Activated T-cell treated with anti-CD3 and anti-CD28 coated beads, Interleukin-2, amount 50 U/mL, for 24 hours (primary cell): ENCODE data around the gene PPP2R2C.

Experiments
- DNase-seq: peaks from one replicate; pipeline ENCODE4 v3.0.0-alpha.2; 2020
- H3K27ac Mint-ChIP-seq: 2 replicates; pipeline ENCODE4 v1.8.0; 2020; ENCODE audit warnings: mild to moderate bottlenecking, mixed read lengths
- H3K27me3 Mint-ChIP-seq: 2 replicates; pipeline ENCODE4 v1.8.0; 2020; ENCODE audit warnings: mixed read lengths
- H3K36me3 Mint-ChIP-seq: 2 replicates; pipeline ENCODE4 v1.8.0; 2020; ENCODE audit warnings: low read depth, mixed read lengths
- H3K4me1 Mint-ChIP-seq: 2 replicates; pipeline ENCODE4 v1.8.0; 2020; ENCODE audit warnings: low read depth, mixed read lengths
- H3K4me3 Mint-ChIP-seq: 2 replicates; pipeline ENCODE4 v1.8.0; 2020; ENCODE audit warnings: mild to moderate bottlenecking, moderate library complexity, mixed read lengths
- H3K9me3 Mint-ChIP-seq: 2 replicates; pipeline ENCODE4 v1.8.0; 2020; ENCODE audit warnings: mixed read lengths

The PPP2R2C gene

GRCh38 chr4:6351246-6352000, 121.0 kb downstream of the PPP2R2C start:
- H3K36me3 Mint-ChIP-seq, result no peaks in the 10 kb centered on the region

GRCh38 chr4:6350646-6351045, 121.8 kb downstream of the PPP2R2C start:
- Mint-ChIP-seq H3K27ac (no peak overlapping the region), H3K9me3 (no peaks in the 10 kb centered on the region), H3K4me1 (no peaks in the 10 kb centered on the region), H3K36me3 (no peaks in the 10 kb centered on the region), H3K4me3 (no peak overlapping the region), H3K27me3 (peaks cover 37% of the 10 kb centered on the region)
- DNase-seq, result no peak

More at GRCh38 chr4:6351246-6352000, 121.0 kb downstream of the PPP2R2C start:
- Mint-ChIP-seq H3K9me3 (no peaks in the 10 kb centered on the region), H3K27me3 (peaks cover 41% of the 10 kb centered on the region), H3K4me1 (no peaks in the 10 kb centered on the region), H3K27ac (no peak overlapping the region), H3K4me3 (no peak overlapping the region)
- no peak for DNase-seq

GRCh38 chr4:6349896-6350603, 122.4 kb downstream of the PPP2R2C start:
- Mint-ChIP-seq H3K36me3 (no peaks in the 10 kb centered on the region), H3K27ac (no peak overlapping the region), H3K4me3 (no peak overlapping the region), H3K9me3 (no peaks in the 10 kb centered on the region), H3K27me3 (peaks cover 36% of the 10 kb centered on the region), H3K4me1 (no peaks in the 10 kb centered on the region)
- DNase-seq, result no peak

GRCh38 chr4:6348408-6348807, 124.0 kb downstream of the PPP2R2C start:
- no peak for DNase-seq
- Mint-ChIP-seq H3K9me3 (no peaks in the 10 kb centered on the region), H3K27ac (no peak overlapping the region), H3K36me3 (no peaks in the 10 kb centered on the region), H3K4me1 (no peaks in the 10 kb centered on the region), H3K27me3 (peaks cover 24% of the 10 kb centered on the region), H3K4me3 (no peak overlapping the region)

- H3K36me3 Mint-ChIP-seq, result no peaks in the 10 kb centered on the region
- H3K27me3 Mint-ChIP-seq, result peaks cover 21% of the 10 kb centered on the region
- H3K4me1 Mint-ChIP-seq, result no peaks in the 10 kb centered on the region
- no peak for DNase-seq
- no peak overlapping the region for H3K27ac Mint-ChIP-seq
- no peak overlapping the region for H3K4me3 Mint-ChIP-seq
- H3K9me3 Mint-ChIP-seq, result no peaks in the 10 kb centered on the region
Measured at GRCh38 chr4:6347511-6348045, 124.8 kb downstream of the PPP2R2C start.

- Mint-ChIP-seq H3K4me1 (no peaks in the 10 kb centered on the region), H3K36me3 (no peaks in the 10 kb centered on the region), H3K4me3 (no peak overlapping the region), H3K9me3 (no peaks in the 10 kb centered on the region), H3K27me3 (peaks cover 17% of the 10 kb centered on the region), H3K27ac (no peak overlapping the region)
- no peak for DNase-seq
Measured at GRCh38 chr4:6346373-6347110, 125.9 kb downstream of the PPP2R2C start.

- H3K9me3 Mint-ChIP-seq, result no peaks in the 10 kb centered on the region
- H3K4me3 Mint-ChIP-seq, result no peak overlapping the region
- H3K27me3 Mint-ChIP-seq, result peaks cover 20% of the 10 kb centered on the region
- no peak overlapping the region for H3K27ac Mint-ChIP-seq
- no peaks in the 10 kb centered on the region for H3K4me1 Mint-ChIP-seq
- no peaks in the 10 kb centered on the region for H3K36me3 Mint-ChIP-seq
- DNase-seq, result no peak
Measured at GRCh38 chr4:6345866-6346265, 126.5 kb downstream of the PPP2R2C start.

GRCh38 chr4:6345096-6345830, 127.2 kb downstream of the PPP2R2C start:
- Mint-ChIP-seq H3K27me3 (peaks cover 26% of the 10 kb centered on the region), H3K4me3 (no peak overlapping the region), H3K9me3 (no peaks in the 10 kb centered on the region), H3K4me1 (no peaks in the 10 kb centered on the region), H3K36me3 (no peaks in the 10 kb centered on the region), H3K27ac (no peak overlapping the region)
- DNase-seq, result no peak

- H3K36me3 Mint-ChIP-seq, result no peaks in the 10 kb centered on the region
- DNase-seq, result no peak
- no peaks in the 10 kb centered on the region for H3K4me1 Mint-ChIP-seq
- no peak overlapping the region for H3K4me3 Mint-ChIP-seq
- H3K9me3 Mint-ChIP-seq, result no peaks in the 10 kb centered on the region
- H3K27me3 Mint-ChIP-seq, result peaks cover 26% of the 10 kb centered on the region
- no peak overlapping the region for H3K27ac Mint-ChIP-seq
Measured at GRCh38 chr4:6343939-6344408, 128.4 kb downstream of the PPP2R2C start.

GRCh38 chr4:6342530-6343293, 129.7 kb downstream of the PPP2R2C start:
- Mint-ChIP-seq H3K4me1 (peaks cover 11% of the 10 kb centered on the region), H3K27ac (no peak overlapping the region), H3K36me3 (no peaks in the 10 kb centered on the region), H3K27me3 (peaks cover 29% of the 10 kb centered on the region), H3K9me3 (no peaks in the 10 kb centered on the region), H3K4me3 (no peak overlapping the region)
- DNase-seq, result no peak

- Mint-ChIP-seq H3K9me3 (no peaks in the 10 kb centered on the region), H3K27me3 (peaks cover 39% of the 10 kb centered on the region), H3K27ac (no peak overlapping the region), H3K36me3 (no peaks in the 10 kb centered on the region), H3K4me1 (peaks cover 17% of the 10 kb centered on the region), H3K4me3 (no peak overlapping the region)
- no peak for DNase-seq
Measured at GRCh38 chr4:6341696-6342095, 130.7 kb downstream of the PPP2R2C start.

GRCh38 chr4:6340446-6341015, 131.9 kb downstream of the PPP2R2C start:
- H3K9me3 Mint-ChIP-seq, result no peaks in the 10 kb centered on the region
- no peak overlapping the region for H3K4me3 Mint-ChIP-seq
- H3K4me1 Mint-ChIP-seq, result peaks cover 17% of the 10 kb centered on the region
- H3K36me3 Mint-ChIP-seq, result no peaks in the 10 kb centered on the region
- H3K27me3 Mint-ChIP-seq, result peaks cover 44% of the 10 kb centered on the region
- no peak overlapping the region for H3K27ac Mint-ChIP-seq
- DNase-seq, result no peak

GRCh38 chr4:6339818-6340445, 132.5 kb downstream of the PPP2R2C start:
- H3K4me3 Mint-ChIP-seq, result no peak overlapping the region
- H3K27ac Mint-ChIP-seq, result no peak overlapping the region
- H3K4me1 Mint-ChIP-seq, result peaks cover 17% of the 10 kb centered on the region
- DNase-seq, result no peak
- H3K27me3 Mint-ChIP-seq, result peaks cover 50% of the 10 kb centered on the region
- no peaks in the 10 kb centered on the region for H3K36me3 Mint-ChIP-seq
- H3K9me3 Mint-ChIP-seq, result no peaks in the 10 kb centered on the region
